ENCODE data around the gene MAGEA11. TPM values are rescaled to one million over a fixed set of nuclear protein-coding genes. Genes with fewer than 3 reads are reported as not detected.
"Not testable (repeated sequence)": the region's sequence is repeated elsewhere in the genome, so short reads cannot be mapped to it uniquely, and the experiment has no call there.

The MAGEA11 gene, protein sequence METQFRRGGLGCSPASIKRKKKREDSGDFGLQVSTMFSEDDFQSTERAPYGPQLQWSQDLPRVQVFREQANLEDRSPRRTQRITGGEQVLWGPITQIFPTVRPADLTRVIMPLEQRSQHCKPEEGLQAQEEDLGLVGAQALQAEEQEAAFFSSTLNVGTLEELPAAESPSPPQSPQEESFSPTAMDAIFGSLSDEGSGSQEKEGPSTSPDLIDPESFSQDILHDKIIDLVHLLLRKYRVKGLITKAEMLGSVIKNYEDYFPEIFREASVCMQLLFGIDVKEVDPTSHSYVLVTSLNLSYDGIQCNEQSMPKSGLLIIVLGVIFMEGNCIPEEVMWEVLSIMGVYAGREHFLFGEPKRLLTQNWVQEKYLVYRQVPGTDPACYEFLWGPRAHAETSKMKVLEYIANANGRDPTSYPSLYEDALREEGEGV
- not detected for polyA plus RNA-seq
- long read RNA-seq, donor 1, result 0 reads
- long read RNA-seq, donor 2, result 0 reads
- long read RNA-seq, donor 3, result 0 reads
- long read RNA-seq, donor 4, result 0 reads
- long read RNA-seq, donor 5, result 0 reads
- long read RNA-seq, donor 6, partial matches to known transcripts, result 5 of 5 reads
- long read RNA-seq, donor 6, other reads (novel, unspliced or antisense), result 0 of 5 reads
- long read RNA-seq, donor 7, result 0 reads
- long read RNA-seq, donor 8, result 0 reads
- long read RNA-seq, donor 9, result 0 reads
- long read RNA-seq, donor 10, result 0 reads
- long read RNA-seq, donor 11, result 0 reads

DNA sequence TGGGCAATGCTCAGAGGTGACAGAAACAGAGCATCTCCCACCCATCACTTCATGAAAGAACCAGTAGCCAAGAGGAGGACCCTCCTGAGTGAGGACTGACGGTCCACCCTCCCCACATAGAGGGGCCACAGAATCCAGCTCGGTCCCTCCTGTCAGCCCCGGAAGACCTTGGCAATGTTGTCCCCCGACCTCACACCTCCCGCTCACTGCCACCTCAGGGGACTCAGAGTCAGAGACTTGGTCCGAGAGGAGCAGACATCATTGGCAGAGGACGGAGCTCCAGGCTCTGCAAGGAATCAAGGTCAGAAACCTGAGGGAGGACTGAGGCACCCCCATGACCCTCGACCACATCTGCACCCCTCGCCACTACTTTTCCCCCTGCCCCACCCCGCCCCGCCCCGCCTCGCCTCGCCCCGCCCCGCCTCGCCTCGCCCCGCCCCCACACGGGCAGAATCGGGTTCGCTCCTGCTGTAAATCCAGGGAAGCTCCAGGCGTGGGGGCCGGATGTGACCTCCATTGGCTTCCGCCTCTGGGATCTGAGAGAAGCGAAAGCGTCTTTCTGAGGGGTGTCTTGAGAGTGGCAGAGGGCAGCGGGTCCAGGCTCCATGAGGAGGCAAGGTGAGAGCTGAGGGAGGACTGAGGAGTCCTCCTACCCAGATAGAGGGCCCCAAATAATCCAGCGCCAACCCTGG is at the start of gene MAGEA11:
MAGEA11 (plus strand) TSS at position 516 of the 692 bp plus-strand sequence. CDS start 1,100 bp downstream, outside the sequence.
- WGBS (ENCODE audit: insufficient coverage, low lambda C conversion rate), result no CpG with 5 or more reads among the region's 29 CpGs

DNA sequence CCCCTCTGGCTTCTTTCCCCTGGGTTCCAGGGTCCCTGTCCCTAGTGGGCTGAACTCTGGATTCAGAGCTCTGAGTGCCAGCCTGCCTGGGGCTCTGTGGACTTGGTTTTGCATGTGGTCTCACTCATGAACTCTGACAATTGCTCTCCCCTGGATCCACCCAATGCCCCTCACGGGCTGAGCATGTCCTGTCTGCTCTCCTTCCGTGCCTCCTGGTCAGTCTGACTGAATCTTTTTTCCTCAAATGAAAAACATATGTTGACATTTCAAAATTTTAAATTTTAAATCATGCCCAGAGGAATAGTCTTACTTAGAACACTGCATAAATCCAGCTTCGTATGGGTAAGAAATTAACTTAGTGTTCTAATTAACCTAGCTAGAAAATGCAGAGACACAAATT is 36.8 kb upstream of the MAGEA11 start:
- not testable (repeated sequence) for H3K27me3 ChIP-seq (ENCODE audit: control insufficient read depth, insufficient read depth, low read length); DNase-seq; H3K4me1 ChIP-seq (ENCODE audit: control insufficient read depth, insufficient read depth, low read length); H3K9me3 ChIP-seq (ENCODE audit: control insufficient read depth, low read depth, low read length); H3K4me3 ChIP-seq (ENCODE audit: low read length); H3K27ac ChIP-seq (ENCODE audit: low read length); H3K36me3 ChIP-seq (ENCODE audit: control insufficient read depth, insufficient read depth, low read length)
- WGBS (ENCODE audit: insufficient coverage, low lambda C conversion rate), result no CpG with 5 or more reads among the region's 3 CpGs

More for the DNA sequence above, at the start of gene MAGEA11:
- Histone ChIP-seq H3K4me1 (ENCODE audit: control insufficient read depth, insufficient read depth, low read length) (no peaks in the 10 kb centered on the region), H3K27me3 (ENCODE audit: control insufficient read depth, insufficient read depth, low read length) (no peaks in the 10 kb centered on the region), H3K9me3 (ENCODE audit: control insufficient read depth, low read depth, low read length) (no peaks in the 10 kb centered on the region), H3K36me3 (ENCODE audit: control insufficient read depth, insufficient read depth, low read length) (no peaks in the 10 kb centered on the region), H3K4me3 (ENCODE audit: low read length) (no peak within 1 kb of the TSS), H3K27ac (ENCODE audit: low read length) (no peak within 1 kb of the TSS)
- no peak for DNase-seq

DNA sequence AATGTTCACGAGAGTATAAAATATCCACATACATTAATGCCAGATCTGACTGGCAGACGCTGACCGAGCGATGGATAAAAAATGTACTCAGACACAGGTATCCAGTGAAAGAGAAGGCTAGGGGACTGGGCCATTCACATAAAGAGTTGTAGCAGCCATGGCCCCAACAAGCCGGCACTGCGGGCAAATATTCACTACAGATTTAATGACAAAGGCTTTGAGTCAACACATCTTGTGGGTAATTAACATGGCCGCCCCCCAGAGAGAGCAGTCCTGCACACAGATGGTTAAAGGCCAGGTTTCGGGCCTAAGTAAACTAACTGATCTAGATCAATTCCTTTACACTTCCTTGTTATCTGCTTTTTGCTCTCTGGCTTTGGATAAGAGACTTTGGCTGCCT is 36.3 kb upstream of the MAGEA11 start:
- H3K36me3 ChIP-seq (ENCODE audit: control insufficient read depth, insufficient read depth, low read length); H3K27ac ChIP-seq (ENCODE audit: low read length); DNase-seq; H3K27me3 ChIP-seq (ENCODE audit: control insufficient read depth, insufficient read depth, low read length); H3K4me3 ChIP-seq (ENCODE audit: low read length); H3K9me3 ChIP-seq (ENCODE audit: control insufficient read depth, low read depth, low read length); H3K4me1 ChIP-seq (ENCODE audit: control insufficient read depth, insufficient read depth, low read length): not testable (repeated sequence)
- WGBS (ENCODE audit: insufficient coverage, low lambda C conversion rate), result no CpG with 5 or more reads among the region's 8 CpGs

DNA sequence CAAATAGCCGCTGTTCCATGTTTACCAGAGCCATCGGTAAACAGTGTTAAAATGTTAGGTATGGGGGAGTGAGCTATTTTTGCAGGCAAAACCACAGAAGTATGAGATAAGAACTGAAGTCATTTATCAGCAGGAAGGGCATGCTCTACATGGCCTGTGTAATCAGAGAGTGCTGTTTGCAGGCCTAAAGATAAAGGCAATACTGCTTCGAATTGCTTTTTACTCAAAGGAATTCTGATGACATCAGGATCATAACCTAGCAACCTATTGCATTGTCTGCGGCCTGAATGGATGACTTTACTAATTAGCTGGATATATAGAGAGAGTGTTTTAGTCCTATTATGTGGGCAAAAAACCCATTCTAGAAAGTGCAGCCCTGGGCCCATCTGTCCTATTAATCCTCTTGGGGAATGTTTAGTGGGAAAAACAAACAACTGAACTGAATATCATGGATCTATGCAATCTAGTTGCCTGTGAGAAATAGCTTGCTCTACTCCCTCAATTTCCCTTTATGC is 32.6 kb upstream of the MAGEA11 start:
- no CpG with 5 or more reads among the region's 4 CpGs for WGBS (ENCODE audit: insufficient coverage, low lambda C conversion rate)
- H3K27me3 ChIP-seq (ENCODE audit: control insufficient read depth, insufficient read depth, low read length); H3K36me3 ChIP-seq (ENCODE audit: control insufficient read depth, insufficient read depth, low read length); H3K27ac ChIP-seq (ENCODE audit: low read length); H3K4me1 ChIP-seq (ENCODE audit: control insufficient read depth, insufficient read depth, low read length); H3K9me3 ChIP-seq (ENCODE audit: control insufficient read depth, low read depth, low read length); DNase-seq; H3K4me3 ChIP-seq (ENCODE audit: low read length): not testable (repeated sequence)

DNA sequence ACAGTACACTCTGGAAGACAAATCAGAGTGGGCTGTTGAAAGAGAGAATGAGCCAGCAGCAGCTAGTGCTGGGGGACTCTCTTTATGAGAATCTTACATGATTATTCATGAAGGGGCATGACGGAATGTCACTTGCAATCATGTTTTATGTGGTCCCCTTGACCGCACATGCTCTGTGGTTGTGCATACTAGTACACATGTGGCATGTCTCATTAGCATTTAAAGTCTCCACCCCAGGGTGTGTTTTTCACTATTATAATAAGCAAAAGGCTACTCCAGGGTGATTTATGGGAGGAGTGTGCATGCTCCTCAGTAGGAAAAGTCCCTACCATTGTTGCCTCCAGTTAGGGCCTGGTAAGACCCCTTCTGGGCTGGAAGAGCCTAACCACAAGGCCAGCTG is 30.7 kb upstream of the MAGEA11 start:
- no peak overlapping the region for H3K4me3 ChIP-seq (ENCODE audit: low read length)
- H3K36me3 ChIP-seq (ENCODE audit: control insufficient read depth, insufficient read depth, low read length), result no peaks in the 10 kb centered on the region
- no peak for DNase-seq
- no peaks in the 10 kb centered on the region for H3K27me3 ChIP-seq (ENCODE audit: control insufficient read depth, insufficient read depth, low read length)
- H3K9me3 ChIP-seq (ENCODE audit: control insufficient read depth, low read depth, low read length), result no peaks in the 10 kb centered on the region
- no CpG with 5 or more reads among the region's 2 CpGs for WGBS (ENCODE audit: insufficient coverage, low lambda C conversion rate)
- H3K27ac ChIP-seq (ENCODE audit: low read length), result no peak overlapping the region
- H3K4me1 ChIP-seq (ENCODE audit: control insufficient read depth, insufficient read depth, low read length), result no peaks in the 10 kb centered on the region

DNA sequence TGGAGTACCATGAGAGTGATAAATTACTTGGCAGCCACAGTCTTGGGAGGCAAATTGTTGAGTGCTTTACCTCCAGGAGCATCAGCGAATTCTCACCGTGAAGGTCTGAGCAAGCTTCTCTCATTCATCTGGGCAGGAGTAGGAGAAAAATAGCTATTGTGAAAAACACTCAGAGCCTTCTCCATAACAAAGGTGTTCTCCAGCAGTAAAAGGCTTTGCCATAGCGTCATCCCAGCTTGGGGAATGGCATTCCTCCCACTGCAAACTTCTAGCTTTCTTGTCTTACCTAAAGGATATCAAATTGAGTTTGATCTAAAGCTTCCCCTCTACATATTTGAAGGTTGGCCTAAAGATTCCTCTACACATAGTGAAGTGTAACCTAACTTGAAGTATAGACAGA is 29.8 kb upstream of the MAGEA11 start:
- H3K27ac ChIP-seq (ENCODE audit: low read length), result no peak overlapping the region
- WGBS (ENCODE audit: insufficient coverage, low lambda C conversion rate), result no CpG with 5 or more reads among the region's 3 CpGs

DNA sequence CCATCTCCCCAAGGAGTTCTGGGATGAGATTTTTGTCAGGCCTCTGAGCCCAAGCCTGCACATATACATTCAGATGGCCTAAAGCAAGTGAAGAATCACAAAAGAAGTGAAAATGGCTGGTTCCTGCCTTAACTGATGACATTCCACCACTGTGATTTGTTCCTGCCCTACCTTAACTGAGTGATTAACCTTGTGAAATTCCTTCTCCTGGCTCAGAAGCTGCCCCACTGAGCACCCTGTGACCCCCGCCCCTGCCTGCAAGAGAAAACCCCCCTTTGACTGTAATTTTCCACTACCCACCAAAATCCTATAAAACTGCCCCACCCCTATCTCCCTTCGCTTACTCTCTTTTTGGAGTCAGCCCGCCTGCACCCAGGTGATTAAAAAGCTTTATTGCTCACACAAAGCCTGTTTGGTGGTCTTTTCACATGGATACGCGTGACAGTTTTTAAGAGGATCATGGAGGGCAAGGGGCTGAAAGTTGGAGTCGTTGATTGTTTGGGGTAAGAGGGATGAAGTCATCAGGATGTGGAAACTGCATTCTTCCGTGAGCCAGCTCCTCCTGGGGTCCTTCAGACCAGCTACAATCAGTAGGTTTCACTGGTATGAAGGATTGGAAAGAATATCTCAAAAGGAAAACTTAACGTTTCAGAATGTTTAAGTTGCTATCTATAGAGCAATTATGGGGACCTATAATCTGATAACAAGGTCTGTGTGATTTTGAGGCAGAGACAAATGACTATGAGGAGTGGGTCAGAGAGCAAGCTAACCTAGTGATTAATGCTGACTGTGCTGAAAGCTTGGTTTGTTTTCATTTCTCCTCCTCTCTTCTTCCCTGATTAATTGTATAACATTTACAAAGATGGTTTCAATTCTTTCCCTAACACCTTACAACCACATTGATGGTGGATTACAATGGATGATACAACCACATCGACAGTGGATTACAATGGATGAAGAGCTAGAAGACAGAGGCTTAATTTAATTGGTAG is 28.6 kb upstream of the MAGEA11 start:
- no peak overlapping the region for H3K27ac ChIP-seq (ENCODE audit: low read length)

More for the DNA sequence above, 29.8 kb upstream of the MAGEA11 start:
- Histone ChIP-seq H3K9me3 (ENCODE audit: control insufficient read depth, low read depth, low read length) (no peaks in the 10 kb centered on the region), H3K4me1 (ENCODE audit: control insufficient read depth, insufficient read depth, low read length) (no peaks in the 10 kb centered on the region), H3K36me3 (ENCODE audit: control insufficient read depth, insufficient read depth, low read length) (no peaks in the 10 kb centered on the region), H3K4me3 (ENCODE audit: low read length) (no peak overlapping the region), H3K27me3 (ENCODE audit: control insufficient read depth, insufficient read depth, low read length) (no peaks in the 10 kb centered on the region)
- DNase-seq, result no peak

DNA sequence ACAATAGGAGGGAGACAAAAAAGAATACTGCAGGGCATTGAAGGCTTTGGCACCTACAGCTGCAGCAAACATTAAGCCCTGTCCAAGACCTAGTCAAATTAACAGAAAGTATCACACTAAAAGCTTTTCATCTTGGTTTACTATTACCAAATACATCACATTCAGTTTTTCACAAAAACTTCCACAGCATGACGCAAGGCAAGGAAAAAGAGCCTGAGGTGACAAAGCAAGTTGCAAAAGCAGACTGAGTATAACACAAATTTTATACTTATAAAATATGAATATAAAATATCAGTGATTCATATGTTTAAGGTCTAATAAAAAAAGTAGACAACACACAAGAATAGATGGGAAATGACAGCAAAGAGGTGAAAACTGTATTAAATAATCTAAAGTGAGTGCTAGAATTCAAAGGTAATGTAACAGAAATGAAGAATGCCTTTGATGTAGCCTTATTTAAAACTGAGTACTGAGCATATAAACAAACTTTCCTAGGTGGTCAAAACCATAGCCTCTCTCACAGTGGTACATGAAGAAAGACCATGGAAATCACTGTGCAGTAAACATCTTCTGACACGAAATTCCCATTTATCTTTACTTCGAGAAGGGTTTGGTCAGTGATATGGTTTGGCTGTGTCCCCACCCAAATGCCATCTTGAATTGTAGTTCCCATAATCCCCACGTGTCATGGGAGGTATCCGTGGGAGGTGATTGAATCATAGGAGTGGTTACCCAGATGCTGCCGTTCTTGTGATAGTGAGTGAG is 27.7 kb upstream of the MAGEA11 start:
- H3K27ac ChIP-seq (ENCODE audit: low read length), result no peak overlapping the region
- no CpG with 5 or more reads among the region's 6 CpGs for WGBS (ENCODE audit: insufficient coverage, low lambda C conversion rate)
- H3K36me3 ChIP-seq (ENCODE audit: control insufficient read depth, insufficient read depth, low read length), result no peaks in the 10 kb centered on the region
- H3K4me3 ChIP-seq (ENCODE audit: low read length), result no peak overlapping the region
- no peaks in the 10 kb centered on the region for H3K9me3 ChIP-seq (ENCODE audit: control insufficient read depth, low read depth, low read length)
- H3K4me1 ChIP-seq (ENCODE audit: control insufficient read depth, insufficient read depth, low read length), result no peaks in the 10 kb centered on the region
- H3K27me3 ChIP-seq (ENCODE audit: control insufficient read depth, insufficient read depth, low read length), result no peaks in the 10 kb centered on the region
- no peak for DNase-seq

More for the DNA sequence above, 28.6 kb upstream of the MAGEA11 start:
- WGBS (ENCODE audit: insufficient coverage, low lambda C conversion rate), result no CpG with 5 or more reads among the region's 9 CpGs
- H3K4me1 ChIP-seq (ENCODE audit: control insufficient read depth, insufficient read depth, low read length), result no peaks in the 10 kb centered on the region
- DNase-seq, result peak in 1 of 2 donors; percentile 5
- H3K36me3 ChIP-seq (ENCODE audit: control insufficient read depth, insufficient read depth, low read length), result no peaks in the 10 kb centered on the region
- no peaks in the 10 kb centered on the region for H3K27me3 ChIP-seq (ENCODE audit: control insufficient read depth, insufficient read depth, low read length)
- H3K4me3 ChIP-seq (ENCODE audit: low read length), result no peak overlapping the region
- H3K9me3 ChIP-seq (ENCODE audit: control insufficient read depth, low read depth, low read length), result no peaks in the 10 kb centered on the region

DNA sequence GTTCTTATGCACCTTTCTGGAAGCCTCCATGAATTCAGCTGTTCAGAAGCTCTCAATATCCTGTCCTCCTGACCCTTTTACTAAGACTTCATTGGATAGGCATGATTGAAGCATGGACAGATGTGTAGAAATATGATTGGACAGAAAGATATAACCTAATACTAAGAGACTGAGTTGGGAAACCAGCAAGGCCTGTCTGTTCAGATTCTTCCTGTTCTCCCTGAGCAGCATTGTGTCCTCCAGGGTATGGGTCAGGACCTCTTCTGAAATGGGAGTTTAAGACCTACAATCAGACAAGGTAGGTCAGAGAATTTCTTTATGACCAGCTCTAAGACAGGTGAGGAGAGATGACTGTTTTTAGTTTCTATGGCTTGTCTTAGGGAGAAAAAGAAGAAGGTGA is 23.9 kb upstream of the MAGEA11 start:
- no peak overlapping the region for H3K4me3 ChIP-seq (ENCODE audit: low read length)

More for the DNA sequence above, 23.9 kb upstream of the MAGEA11 start:
- Histone ChIP-seq H3K27me3 (ENCODE audit: control insufficient read depth, insufficient read depth, low read length) (no peaks in the 10 kb centered on the region), H3K36me3 (ENCODE audit: control insufficient read depth, insufficient read depth, low read length) (no peaks in the 10 kb centered on the region), H3K27ac (ENCODE audit: low read length) (no peak overlapping the region), H3K9me3 (ENCODE audit: control insufficient read depth, low read depth, low read length) (no peaks in the 10 kb centered on the region), H3K4me1 (ENCODE audit: control insufficient read depth, insufficient read depth, low read length) (no peaks in the 10 kb centered on the region)
- no peak for DNase-seq
